HFF-Myc (cell line): Measurements from ENCODE around the gene C11orf98.
A peak's percentile ranks its signal among the peaks of the same experiment; 100 is the strongest.
"Not testable (repeated sequence)": the region's sequence is repeated elsewhere in the genome, so short reads cannot be mapped to it uniquely, and the experiment has no call there.

ENCODE experiments used
- DNase-seq: peaks from one replicate; pipeline ENCODE4 v3.0.0-alpha.2; 2011; ENCODE audit warnings: low read depth; ENCODE audit errors: extremely low read depth
- H3K4me3 ChIP-seq: replicated peaks from 2 replicates; pipeline ENCODE4 v1.5.1; 2011; ENCODE audit warnings: low read depth, mild to moderate bottlenecking, control low read depth, low read length
- CTCF ChIP-seq: IDR thresholded peaks from 2 replicates; pipeline ENCODE4 v1.5.1; 2012; ENCODE audit warnings: mild to moderate bottlenecking, low read depth, low read length, control low read depth; ENCODE audit errors: missing control alignments

The C11orf98 gene

DNA sequence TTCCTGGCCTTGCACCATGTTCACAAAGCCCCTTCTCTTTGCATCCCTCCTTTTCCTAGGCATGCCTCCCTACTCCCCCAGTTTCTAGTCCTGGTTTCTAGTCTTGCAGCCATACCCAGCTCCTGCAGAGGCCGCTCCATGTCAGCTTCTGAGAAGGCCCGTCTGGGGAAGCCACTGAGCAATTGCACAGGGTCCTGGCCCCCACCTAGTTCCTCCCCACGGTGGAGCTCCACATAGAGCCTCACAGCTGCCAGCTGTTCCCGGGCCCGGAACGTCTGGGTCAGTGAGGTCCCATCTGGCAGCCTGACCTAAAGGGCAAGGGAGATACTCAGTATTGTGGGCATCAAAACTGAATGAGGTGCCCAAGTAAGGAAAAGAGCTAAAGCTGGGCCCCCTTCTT lies 11.7 kb upstream of the C11orf98 start:
- DNase-seq: no peak
- no peak for TF ChIP-seq CTCF
- no peak overlapping the region for H3K4me3 ChIP-seq

DNA sequence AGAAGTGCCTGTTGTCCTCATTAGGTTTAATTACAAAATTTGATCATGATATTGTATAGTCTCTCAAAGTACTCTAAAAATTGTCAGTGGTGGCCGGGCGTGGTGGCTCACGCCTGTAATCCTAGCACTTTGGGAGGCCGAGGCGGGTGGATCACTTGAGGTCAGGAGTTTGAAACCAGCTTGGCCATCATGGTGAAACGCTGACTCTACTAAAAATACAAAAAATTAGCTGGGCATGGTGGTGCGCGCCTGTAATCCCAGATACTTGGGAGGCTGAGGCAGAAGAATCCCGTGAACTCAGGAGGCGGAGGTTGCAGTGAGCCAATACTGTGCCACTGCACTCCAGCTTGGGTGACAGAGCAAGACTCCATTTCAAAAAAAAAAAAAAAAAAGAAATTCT lies 10.4 kb upstream of the C11orf98 start:
- H3K4me3 ChIP-seq, DNase-seq: not testable (repeated sequence)

DNA sequence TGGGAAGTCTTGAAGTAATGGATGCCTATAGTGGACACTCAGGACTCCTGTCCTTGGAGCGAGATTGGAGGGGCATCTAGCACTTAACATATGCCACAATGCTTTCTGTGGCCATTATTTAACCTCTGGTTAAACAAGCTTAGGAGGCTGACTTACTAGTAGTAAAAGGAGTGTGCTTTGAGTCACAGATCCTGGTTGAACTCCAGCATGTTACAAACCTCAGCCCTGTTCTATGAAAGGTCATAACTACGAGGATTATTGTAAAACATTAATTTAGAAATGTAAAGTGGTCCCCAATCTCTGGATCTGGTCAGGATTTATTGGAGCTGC lies 8.2 kb upstream of the C11orf98 start:
- H3K4me3 ChIP-seq: peak overlapping the region; percentile 78
- no peak for DNase-seq
- no peak for TF ChIP-seq CTCF

- no peak for TF ChIP-seq CTCF
- peak within 1 kb of the TSS; percentile 78 for H3K4me3 ChIP-seq
- DNase-seq: peak; percentile 81
These were observed 6.8 kb upstream of the C11orf98 start, which contains the start of the genes LBHD1 and UQCC3 for GRCh38 chr11:62671608-62672389. Gene LBHD1, minus strand, starts transcription at chr11:62672267. Its CDS starts 2,236 bp downstream, at chr11:62670031. Gene UQCC3, plus strand, starts transcription at chr11:62671673. Its CDS starts 73 bp downstream, at chr11:62671746.

GRCh38 chr11:62671236-62671607 lies 6.2 kb upstream of the C11orf98 start:
- no peak for TF ChIP-seq CTCF
- peak overlapping the region; percentile 78 for H3K4me3 ChIP-seq
- no peak for DNase-seq

DNA sequence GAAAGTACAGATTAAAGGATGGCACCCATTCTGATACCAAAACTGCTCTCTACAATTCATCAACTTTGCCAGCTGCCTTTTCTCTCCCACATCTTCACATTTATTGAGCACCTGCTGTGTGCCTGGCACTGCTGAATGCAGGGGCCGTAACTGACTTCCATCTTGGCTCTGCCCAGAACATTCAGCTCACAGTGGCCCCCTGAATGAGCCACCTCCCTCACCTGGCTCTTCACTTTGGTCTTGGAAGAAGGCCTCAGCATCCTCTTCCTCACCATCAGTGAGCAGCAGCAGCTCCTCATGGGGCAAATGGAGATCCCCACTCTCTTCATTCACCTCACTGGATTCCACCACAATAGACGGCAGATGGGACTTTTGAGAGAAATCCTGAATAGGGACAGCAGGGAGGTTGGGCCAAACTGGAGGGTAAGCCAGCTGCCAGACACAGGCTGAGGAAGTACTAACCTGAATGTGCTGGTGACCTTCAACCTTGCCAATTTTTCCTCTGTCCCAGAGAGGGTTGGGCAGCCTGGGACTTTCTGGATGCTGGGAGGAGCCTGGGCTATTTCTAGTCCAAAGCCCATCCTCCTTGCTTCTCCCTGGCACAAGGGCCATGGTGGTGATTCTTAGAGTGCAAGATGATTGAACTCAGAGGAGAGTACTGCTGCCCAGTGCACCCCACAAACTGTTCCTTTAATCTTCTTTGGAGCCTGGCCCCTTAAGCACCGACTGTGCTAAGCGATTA lies 4.6 kb upstream of the C11orf98 start:
- no peak for DNase-seq
- H3K4me3 ChIP-seq: peak overlapping the region; percentile 78
- TF ChIP-seq CTCF: no peak

GRCh38 chr11:62667460-62667859 lies 2.5 kb upstream of the C11orf98 start:
- no peak for TF ChIP-seq CTCF
- no peak for DNase-seq
- peak overlapping the region; percentile 98 for H3K4me3 ChIP-seq
